Activated CD8-positive, alpha-beta memory T cell treated with anti-CD3 and anti-CD28 coated beads for 24 hours (primary cell): Measurements from ENCODE around the gene DIP2A.

Source experiments
- DNase-seq: peaks from one replicate; pipeline ENCODE4 v3.0.0-alpha.2; 2020

The DIP2A gene

DNA sequence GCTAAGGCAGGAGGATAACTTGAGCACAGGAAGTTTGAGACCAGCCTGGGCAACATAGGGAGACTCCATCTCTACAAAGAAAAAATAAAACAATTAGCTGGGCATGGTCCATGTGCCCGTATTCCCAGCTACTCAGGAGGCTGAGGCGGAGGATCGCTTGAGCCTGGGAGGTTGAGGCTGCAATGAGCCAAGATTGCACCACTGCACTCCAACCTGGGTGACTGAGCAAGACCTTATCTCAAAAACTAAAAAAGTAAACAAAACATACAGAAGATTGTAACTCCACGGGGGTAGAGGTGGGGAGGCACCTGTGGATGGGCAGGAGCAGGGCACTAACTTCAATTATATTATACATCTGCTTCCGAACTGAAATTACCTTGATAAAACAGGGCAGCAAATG, 141.6 kb downstream of the DIP2A start:
- no peak for DNase-seq

DNA sequence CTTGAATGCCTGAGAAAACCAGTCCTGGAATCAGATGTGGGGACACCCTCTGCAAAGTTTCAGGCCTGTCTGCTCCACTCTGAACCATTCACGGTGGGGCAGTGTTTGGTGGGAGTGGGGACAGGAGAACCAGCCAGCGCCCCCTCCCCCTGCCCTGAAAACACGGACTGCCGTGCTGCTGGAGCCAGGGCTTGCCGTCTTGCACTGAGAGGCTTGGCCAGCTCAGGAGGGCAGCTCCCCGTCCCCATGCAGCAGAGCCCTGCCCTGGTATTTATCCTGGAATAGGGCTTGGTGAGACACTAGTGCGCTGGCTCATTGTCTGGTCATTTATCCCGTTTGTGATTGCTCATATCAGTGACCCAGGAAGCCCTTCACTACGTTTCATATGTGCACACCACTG, 142.3 kb downstream of the DIP2A start:
- no peak for DNase-seq

DNA sequence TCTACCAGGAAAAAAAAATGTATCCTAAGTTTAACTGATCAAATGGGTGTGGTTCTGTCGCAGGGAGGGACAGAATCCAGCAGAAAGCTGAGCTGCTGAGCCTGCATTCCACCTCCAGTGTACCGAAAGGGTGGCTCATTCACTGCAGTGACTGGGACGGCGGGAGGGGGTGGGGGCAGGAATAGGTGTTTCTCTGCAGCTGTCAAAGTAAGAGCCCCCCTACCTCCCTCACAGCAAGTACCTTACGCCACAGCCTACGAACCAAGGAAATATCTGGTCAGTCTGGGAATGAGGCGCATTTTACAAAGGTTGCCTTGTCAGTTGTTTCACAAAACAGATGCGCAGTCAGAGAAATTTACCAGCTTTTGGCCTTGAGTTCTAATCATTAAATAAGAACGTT, 144.5 kb downstream of the DIP2A start:
- no peak for DNase-seq

DNA sequence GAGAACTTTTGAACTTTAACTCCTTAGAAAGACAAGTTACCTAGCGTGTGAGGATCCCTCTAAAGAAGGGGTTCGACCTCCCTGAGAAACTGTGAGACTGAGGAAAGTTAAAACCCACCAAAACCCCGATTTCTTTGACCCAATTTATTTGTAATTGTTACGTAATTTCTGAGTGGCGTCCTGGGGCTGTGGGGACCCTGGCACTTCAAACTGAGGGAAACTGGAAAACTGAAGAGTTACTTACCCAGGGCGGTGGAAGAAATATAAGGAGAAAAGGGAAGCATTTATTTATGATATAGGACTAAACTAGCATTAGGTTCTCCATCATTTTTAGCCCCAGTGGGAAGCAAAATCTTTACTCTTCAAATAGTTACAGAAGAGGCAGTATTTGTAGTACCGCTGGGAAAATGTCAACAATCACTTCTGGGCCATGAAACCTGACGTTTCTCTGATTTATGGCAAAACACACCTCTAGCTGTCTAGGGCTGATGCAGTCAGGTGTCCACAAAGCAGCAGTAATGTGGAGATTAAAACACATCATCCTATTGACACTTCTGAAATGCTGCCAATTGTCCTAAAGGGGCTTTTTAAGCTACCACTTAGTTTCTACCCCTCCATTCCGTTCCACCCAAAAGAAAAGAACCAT, 145.8 kb downstream of the DIP2A start:
- DNase-seq = no peak

DNA sequence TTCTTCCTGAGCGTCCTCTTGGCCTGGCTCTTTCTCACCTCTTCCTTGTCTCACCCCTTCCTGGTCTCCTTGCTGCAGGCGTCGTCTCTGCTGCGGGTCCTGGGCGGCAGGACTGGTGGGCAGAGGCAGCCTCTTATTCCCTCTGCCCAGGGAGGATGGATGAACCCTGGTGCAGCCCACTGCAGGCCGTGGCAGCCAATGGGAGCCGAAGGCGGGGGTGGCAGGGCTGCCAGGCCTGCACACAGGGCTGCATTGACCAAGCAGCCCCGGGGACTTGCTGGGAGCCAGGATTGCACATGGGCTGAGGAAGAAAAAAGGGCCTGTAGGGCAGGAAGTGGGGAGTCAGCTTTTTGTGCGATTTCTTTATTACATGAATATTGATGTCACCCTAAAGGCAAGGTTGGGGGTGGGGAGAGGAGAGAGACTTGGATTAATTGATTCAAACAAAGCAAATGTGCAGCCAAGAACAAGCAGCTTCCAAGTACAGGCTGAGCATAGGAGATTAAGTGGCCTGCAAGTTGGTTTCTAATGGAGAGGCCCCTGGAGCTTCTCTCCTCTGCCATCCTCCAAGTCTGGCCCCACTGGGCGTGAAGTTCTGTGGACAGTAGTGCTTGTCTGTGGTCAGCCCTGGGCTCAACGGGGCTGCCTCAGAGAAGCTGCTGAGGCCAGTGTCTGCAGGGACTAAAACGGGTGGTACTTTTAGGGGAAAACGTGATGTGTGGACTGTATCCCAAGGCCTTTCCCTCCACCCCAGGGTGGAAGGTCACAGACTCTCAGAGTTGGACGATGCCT, 146.5 kb downstream of the DIP2A start, which contains the start of gene S100B:
S100B (minus strand) TSS at position 108 of the 792 bp plus-strand sequence. CDS start 2,667 bp downstream, outside the sequence.
- no peak for DNase-seq

DNA sequence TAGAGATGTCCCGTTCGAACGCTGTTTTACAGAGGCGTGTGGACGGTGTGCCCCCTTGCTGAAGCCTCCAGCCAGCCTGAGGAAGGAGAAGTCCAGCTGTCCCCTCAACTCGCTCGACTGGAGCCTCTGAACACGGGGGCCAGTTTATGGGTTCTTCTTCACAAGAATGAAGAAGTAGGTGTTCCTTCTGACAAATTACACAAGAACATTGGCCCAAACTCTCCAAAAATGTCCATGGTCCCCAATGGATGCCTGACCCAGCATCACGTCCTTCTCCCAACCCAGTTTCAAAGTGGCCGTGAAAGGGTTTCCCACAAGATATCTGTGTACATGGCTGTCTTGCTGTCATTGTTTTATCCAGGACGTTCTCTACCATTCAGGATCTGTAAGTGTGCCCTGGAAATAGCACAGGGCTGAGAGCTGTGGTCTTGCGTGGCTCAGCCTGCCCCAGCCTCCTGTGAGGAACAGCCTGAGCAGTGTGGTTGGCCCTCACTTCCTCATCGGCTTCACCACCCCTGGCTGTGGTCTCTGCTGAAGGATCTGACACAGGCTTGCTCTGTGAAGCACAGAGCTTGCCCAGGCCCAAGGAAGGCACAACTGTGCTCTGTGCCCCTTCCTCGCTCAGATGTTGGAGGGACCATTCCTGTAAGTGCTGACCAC, 147.2 kb downstream of the DIP2A start:
- peak; percentile 78 for DNase-seq

DNA sequence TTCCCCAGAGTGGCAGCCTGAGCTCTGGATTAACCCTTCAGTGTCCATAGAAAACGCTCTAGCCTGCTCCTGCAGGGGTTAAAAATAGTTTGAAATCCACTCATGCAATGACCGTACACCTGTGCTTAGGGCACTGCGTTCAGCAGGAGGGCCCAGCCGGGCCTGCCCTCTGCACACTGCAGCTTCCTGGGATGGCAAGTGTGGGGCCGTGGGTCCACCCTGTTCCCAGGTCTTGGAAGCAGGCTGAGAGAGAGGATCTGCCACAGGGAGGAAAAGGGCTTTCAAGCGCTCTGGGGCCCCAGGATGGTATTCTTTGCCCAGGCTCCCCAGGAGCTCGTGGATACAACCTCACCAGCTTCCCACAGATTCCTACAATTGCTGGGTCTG, 147.7 kb downstream of the DIP2A start:
- DNase-seq = no peak

DNA sequence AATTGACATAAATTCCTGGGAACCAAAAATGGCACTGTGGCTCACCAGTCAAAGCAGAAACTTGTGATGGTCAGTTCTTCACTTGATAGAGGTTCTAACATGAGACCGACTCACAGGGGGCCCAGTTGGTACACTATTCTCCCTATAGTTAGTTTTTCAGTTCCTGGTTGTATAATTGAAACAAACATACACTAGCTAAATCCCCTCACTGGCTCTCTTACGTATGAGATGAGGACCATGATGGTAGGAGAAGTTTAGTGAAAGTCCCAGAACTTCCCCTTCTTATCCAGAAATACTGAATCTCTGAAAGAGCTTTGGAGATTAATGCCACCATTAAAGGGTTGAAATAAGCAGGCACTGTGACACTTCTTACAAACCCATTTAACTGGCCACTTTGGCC, 148.9 kb downstream of the DIP2A start:
- no peak for DNase-seq

DNA sequence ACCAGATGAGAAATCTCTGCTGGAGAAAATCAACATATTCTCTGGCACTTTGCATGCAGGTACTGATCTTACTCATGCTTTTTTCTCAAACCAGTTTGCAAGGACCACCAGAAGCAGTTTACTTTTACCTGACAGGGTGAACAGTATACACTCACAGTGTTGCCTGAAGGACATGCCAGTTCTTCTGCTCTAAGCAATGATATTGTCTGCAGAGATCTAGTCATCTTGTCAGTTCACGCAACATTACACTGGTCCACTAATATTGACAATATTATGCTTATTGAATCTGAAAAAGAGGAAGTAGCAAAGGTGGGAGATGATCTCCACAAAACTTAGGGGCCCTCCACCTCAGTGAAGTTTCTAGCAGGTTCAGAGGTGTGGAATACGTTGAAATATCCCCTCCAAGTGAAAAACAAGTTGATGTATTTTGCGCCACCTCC, 150.0 kb downstream of the DIP2A start:
- DNase-seq = no peak

DNA sequence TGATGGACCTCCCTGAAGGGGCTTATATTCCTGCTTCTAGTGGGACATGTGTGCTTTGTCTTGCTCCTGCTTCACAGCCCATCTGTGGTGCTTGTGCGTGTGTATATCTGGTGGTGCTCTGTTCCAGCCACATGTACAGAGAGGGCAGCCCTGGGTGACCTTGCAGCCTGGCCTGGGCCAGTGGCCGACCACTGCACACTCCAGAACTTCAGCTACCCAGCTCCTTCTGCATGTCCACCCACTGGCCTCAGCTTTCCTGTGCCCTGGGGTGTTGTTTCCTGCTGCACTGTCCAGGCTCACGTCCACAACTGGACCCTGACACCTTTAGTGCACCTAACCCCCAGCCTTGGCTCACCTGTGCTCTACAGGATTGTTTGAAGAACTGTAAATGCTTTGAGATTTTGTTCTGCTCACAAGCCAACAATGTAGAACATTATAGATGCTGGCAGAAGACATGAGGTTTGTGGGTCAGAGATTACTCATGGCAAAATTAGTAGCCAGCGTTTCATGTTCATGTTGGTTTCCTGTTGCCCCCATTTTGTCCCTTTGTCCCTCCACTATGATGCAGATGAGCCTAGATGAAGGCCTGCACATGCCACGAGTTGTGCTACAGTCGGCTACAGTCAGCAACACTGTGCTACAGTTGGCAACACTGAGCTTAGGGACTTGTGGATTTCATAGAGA, 151.5 kb downstream of the DIP2A start:
- no peak for DNase-seq

DNA sequence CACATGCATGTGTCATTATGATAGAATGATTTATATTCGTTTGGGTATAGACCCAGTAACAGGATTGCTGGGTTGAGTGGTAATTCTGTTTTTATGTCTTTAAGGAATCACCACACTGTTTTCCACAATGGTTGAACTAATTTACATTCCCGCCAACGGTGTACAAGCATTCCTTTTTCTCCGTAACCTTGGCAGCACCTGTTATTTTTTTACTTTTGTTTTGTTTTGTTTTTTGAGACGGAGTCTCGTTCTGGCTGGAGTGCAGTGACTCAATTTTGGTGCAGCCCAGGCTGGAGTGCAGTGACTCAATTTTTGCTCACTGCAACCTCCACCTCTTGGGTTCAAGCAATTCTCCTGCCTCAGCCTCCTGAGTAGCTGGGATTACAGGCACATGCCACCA, 154.7 kb downstream of the DIP2A start:
- no peak for DNase-seq

DNA sequence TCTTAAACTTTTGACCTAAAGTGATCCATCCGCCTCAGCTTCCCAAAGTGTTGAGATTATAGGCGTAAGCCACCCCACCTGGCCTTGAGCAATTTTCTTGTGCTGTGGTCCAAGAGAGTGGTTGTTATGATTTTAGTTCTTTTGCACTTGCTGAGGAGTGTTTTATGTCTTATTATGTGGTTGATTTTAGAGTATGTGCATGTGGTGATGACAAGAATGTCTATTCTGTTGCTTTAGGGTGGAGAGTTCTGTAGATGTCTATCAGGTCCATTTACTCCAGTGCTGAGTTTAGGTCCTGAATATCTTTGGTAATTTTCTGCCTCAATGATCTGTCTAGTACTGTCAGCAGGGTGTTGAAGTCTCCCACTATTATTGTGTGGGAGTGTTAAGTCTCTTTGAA, 157.4 kb downstream of the DIP2A start:
- DNase-seq = no peak

DNA sequence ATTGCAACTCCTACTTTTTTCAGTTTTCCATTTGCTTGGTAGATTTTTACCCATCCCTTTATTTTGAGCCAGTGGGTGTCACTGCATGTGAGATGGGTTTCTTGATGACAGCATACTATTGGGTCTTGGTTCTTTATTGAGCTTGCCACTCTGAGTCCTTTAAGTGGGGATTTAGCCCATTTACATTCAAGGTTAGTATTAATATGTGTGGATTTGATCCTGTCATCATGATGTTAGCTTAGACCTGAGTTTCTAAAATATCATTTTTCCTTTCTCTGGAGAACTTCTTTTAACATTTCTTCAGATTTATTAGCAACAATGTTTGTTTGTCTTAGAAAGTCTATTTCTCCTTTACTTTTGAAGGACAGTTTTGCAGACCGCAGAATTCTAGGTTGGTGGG, 158.0 kb downstream of the DIP2A start:
- no peak for DNase-seq

DNA sequence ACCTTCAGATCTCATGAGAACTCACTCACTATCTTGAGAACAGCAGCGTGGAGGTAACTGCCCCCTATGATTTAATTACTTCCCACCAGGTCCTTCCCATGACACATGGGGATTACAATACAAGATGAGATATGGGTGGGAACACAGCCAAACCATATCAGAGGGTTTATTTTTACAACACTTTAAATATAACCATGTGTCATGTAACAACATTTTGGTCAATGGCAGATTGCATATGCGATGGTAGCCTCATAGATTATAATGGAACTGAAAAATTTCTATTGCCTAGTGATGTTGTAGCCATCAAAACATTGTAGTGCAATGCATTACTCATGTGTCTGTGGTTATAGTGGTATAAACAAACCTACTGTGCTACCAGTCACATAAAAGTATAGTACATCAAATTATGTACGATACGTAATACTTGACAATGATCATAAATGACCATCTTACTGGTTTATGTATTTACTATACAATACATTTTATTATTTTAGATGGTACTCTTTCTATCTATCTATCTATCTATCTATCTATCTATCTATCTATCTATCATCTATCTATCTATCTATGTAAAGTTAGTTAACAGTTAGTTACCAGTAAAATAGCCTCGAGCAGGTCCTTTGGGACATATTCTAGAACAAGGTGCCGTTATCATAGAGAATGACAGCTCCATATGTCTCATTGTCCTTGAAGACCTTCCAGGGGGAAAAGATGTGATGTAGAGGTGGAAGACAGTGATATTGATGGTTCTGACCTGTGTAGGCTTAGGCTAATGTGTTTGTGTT, 158.8 kb downstream of the DIP2A start:
- DNase-seq = no peak

DNA sequence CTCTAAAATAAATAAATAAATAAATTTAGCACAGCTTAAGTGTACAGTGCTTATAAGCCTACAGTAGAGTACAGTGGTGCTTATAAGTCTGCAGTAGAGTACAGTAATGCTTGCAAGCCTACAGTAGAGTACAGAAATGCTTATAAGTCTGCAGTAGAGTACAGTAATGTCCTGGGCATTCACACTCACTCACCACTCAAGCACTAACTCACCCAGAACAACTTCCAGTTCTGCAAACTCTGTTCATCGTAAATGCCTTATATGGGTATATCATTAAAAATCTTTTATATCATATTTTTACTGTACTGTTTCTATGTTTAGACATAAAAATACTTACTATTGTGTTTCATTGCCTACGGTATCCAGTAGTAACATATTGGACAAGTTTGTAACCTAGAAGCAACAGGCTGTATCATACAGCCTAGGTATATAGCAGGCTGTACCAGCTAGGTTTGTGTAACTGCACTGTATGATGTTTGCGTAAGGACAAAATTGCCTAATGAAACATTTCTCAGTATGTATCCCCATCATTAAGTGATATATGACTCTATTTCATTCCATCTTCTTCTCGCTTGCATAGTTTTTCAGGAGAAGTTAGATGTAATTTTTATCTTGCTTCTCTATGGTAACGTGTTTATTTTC, 160.2 kb downstream of the DIP2A start:
- no peak for DNase-seq
